Measurements from ENCODE around the gene RFX5. TPM values are rescaled to one million over a fixed set of nuclear protein-coding genes. Genes with fewer than 3 reads are reported as not detected.

RFX5 gene
- total and polyA plus RNA-seq, 2 experiments from 2014 or later, result 13.3 to 44.5 TPM

DNA sequence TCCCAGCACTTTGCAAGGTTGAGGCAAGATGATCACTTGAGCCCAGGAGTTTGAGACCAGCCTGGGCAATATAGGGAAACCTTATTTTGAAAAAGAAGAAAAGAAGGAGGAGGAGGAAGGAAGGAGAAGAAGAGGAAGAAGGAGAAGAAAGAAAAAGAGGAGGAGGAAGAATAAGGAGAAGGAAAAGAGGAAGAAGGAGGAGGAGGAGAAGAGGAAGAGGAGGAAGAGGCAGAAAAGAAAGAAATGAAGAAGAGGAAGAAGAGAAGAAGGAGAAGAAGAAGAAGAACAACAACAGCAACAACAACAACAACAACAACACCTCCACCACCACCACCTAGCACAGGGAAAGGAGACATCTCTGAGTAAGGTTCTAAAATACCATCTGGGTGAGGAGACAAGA, 14.8 kb upstream of the RFX5 start:
- no peak for TF ChIP-seq ZNF462 (CRISPR knock-in tag; IDR thresholded peaks at IDR 0.05)
- no peak for TF ChIP-seq ZNF114 (CRISPR knock-in tag; IDR thresholded peaks at IDR 0.05)
- TF ChIP-seq, protein P1, sequence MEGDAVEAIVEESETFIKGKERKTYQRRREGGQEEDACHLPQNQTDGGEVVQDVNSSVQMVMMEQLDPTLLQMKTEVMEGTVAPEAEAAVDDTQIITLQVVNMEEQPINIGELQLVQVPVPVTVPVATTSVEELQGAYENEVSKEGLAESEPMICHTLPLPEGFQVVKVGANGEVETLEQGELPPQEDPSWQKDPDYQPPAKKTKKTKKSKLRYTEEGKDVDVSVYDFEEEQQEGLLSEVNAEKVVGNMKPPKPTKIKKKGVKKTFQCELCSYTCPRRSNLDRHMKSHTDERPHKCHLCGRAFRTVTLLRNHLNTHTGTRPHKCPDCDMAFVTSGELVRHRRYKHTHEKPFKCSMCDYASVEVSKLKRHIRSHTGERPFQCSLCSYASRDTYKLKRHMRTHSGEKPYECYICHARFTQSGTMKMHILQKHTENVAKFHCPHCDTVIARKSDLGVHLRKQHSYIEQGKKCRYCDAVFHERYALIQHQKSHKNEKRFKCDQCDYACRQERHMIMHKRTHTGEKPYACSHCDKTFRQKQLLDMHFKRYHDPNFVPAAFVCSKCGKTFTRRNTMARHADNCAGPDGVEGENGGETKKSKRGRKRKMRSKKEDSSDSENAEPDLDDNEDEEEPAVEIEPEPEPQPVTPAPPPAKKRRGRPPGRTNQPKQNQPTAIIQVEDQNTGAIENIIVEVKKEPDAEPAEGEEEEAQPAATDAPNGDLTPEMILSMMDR (conservative IDR thresholded peaks at IDR 0.05; ENCODE audit: low read depth in 2 of 2), result no peak
- TF ChIP-seq STAT1 (IDR thresholded peaks at IDR 0.05; ENCODE audit: unreplicated experiment), result no peak
- no peak for TF ChIP-seq EZH2 (IDR thresholded peaks at IDR 0.05; ENCODE audit: low read depth, unreplicated experiment)
- no peak for TF ChIP-seq CREB1 (CRISPR knock-in tag; IDR thresholded peaks at IDR 0.05; ENCODE audit: low read depth)
- TF ChIP-seq ZNF331 (CRISPR knock-in tag; IDR thresholded peaks at IDR 0.05; ENCODE audit: low read depth), result no peak
- TF ChIP-seq, protein P2, sequence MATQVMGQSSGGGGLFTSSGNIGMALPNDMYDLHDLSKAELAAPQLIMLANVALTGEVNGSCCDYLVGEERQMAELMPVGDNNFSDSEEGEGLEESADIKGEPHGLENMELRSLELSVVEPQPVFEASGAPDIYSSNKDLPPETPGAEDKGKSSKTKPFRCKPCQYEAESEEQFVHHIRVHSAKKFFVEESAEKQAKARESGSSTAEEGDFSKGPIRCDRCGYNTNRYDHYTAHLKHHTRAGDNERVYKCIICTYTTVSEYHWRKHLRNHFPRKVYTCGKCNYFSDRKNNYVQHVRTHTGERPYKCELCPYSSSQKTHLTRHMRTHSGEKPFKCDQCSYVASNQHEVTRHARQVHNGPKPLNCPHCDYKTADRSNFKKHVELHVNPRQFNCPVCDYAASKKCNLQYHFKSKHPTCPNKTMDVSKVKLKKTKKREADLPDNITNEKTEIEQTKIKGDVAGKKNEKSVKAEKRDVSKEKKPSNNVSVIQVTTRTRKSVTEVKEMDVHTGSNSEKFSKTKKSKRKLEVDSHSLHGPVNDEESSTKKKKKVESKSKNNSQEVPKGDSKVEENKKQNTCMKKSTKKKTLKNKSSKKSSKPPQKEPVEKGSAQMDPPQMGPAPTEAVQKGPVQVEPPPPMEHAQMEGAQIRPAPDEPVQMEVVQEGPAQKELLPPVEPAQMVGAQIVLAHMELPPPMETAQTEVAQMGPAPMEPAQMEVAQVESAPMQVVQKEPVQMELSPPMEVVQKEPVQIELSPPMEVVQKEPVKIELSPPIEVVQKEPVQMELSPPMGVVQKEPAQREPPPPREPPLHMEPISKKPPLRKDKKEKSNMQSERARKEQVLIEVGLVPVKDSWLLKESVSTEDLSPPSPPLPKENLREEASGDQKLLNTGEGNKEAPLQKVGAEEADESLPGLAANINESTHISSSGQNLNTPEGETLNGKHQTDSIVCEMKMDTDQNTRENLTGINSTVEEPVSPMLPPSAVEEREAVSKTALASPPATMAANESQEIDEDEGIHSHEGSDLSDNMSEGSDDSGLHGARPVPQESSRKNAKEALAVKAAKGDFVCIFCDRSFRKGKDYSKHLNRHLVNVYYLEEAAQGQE (IDR thresholded peaks at IDR 0.05; ENCODE audit: unreplicated experiment), result no peak
- TF ChIP-seq NANOG (IDR thresholded peaks at IDR 0.05; ENCODE audit: borderline replicate concordance), result no peak
- no peak for TF ChIP-seq POLR2AphosphoS5 (IDR thresholded peaks at IDR 0.05; ENCODE audit: low read depth)
- no peak for TF ChIP-seq JUNB (IDR thresholded peaks at IDR 0.05; ENCODE audit: unreplicated experiment)
- TF ChIP-seq, protein P3, sequence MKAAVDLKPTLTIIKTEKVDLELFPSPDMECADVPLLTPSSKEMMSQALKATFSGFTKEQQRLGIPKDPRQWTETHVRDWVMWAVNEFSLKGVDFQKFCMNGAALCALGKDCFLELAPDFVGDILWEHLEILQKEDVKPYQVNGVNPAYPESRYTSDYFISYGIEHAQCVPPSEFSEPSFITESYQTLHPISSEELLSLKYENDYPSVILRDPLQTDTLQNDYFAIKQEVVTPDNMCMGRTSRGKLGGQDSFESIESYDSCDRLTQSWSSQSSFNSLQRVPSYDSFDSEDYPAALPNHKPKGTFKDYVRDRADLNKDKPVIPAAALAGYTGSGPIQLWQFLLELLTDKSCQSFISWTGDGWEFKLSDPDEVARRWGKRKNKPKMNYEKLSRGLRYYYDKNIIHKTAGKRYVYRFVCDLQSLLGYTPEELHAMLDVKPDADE (IDR thresholded peaks at IDR 0.05), result no peak
- TF ChIP-seq EZH2phosphoT487 (IDR thresholded peaks at IDR 0.05; ENCODE audit: unreplicated experiment), result no peak
- H4K20me1 ChIP-seq (replicated peaks; ENCODE audit: insufficient read depth), result no peaks in the 10 kb centered on the region
- H3K9me2 ChIP-seq (ENCODE audit: insufficient read depth), result no peaks in the 10 kb centered on the region
- no peak overlapping the region for H3K4me2 ChIP-seq
- H3K27me3 Mint-ChIP-seq (ENCODE audit: insufficient read depth, low read depth, poor library complexity), result peaks cover 6% of the 10 kb centered on the region
- H3K36me3 Mint-ChIP-seq (ENCODE audit: low read depth), result peaks cover 42% of the 10 kb centered on the region
- no peak overlapping the region for H2AFZ ChIP-seq
- H3K27me3 ChIP-seq (ENCODE audit: insufficient read depth), result no peaks in the 10 kb centered on the region
- no peak overlapping the region for H3K27ac Mint-ChIP-seq
- no peaks in the 10 kb centered on the region for H3K4me1 ChIP-seq (ENCODE audit: insufficient read depth)
- no peaks in the 10 kb centered on the region for H3K4me1 Mint-ChIP-seq
- ATAC-seq (no peak), DNase-seq (ENCODE audit: low spot score) (no peak)
- no peaks in the 10 kb centered on the region for H3K36me3 ChIP-seq (ENCODE audit: insufficient read depth)
- no peak overlapping the region for H3K27ac ChIP-seq (ENCODE audit: low read depth)
- no peaks in the 10 kb centered on the region for H3F3A ChIP-seq (replicated peaks; ENCODE audit: low read depth)
- no peak overlapping the region for H3K4me3 ChIP-seq
- H3K4me3 Mint-ChIP-seq, result no peak overlapping the region; the same call in 2 of the 3 replicates
- H3K9me3 Mint-ChIP-seq, result peaks cover 37% of the 10 kb centered on the region
- H3K79me2 ChIP-seq (replicated peaks; ENCODE audit: insufficient read depth), result no peaks in the 10 kb centered on the region
